ENCODE data around the gene PTPRJ.
"Not testable (repeated sequence)": the region's sequence is repeated elsewhere in the genome, so short reads cannot be mapped to it uniquely, and the experiment has no call there.

- not testable (repeated sequence) for TF ChIP-seq CTCF, POLR2A (IDR thresholded peaks at IDR 0.05)
Measured at GRCh38 chr11:47951504-47951903, 28.9 kb upstream of the PTPRJ start.

Data from right lobe of liver (tissue), 4 donors.